SKM-1 (cell line): Measurements from ENCODE around the gene ANTKMT.
"Not testable (repeated sequence)": the region's sequence is repeated elsewhere in the genome, so short reads cannot be mapped to it uniquely, and the experiment has no call there.

Experiments
- DNase-seq: peaks from one replicate; lab custom pipeline; 2025; ENCODE audit not compliant: unreplicated experiment; lab: John Stamatoyannopoulos, UW

ANTKMT gene

DNA sequence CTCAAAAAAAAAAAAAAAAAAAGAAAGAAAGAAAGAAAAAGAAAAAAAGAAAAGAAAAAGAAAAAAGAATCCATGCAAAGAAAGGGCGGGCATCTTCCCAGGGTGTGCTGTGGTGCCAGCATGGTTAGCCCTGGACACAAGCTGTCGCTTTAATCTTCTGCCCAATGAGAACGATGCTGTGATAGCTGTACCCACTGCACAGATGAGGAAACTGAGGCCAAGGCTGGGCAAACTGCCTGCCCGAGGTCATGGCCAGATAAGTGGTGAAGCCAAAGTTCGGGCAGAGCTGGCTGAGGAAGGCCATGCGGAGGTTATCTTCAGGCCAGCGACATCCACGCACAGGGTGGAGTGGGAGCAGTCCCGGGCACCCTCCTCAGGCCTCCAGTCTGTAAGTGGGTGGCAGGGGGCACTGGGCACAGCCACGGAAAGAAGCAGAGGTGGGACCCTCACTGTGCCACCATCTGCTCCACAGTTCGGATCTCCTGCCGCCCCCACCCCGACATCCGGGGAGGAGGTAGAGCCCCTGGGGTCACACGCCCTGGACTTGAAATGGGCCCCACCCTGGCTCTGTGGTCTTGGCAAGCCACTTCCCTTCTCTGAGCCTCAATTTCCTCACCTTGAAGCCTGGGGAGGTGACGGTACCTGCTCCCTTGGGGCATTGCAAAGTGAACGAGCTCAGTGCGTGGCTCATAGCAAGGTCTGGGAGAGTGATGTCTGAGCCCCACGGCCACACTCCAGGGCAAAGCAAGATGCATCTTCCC, 21.9 kb upstream of the ANTKMT start:
- DNase-seq: no peak

DNA sequence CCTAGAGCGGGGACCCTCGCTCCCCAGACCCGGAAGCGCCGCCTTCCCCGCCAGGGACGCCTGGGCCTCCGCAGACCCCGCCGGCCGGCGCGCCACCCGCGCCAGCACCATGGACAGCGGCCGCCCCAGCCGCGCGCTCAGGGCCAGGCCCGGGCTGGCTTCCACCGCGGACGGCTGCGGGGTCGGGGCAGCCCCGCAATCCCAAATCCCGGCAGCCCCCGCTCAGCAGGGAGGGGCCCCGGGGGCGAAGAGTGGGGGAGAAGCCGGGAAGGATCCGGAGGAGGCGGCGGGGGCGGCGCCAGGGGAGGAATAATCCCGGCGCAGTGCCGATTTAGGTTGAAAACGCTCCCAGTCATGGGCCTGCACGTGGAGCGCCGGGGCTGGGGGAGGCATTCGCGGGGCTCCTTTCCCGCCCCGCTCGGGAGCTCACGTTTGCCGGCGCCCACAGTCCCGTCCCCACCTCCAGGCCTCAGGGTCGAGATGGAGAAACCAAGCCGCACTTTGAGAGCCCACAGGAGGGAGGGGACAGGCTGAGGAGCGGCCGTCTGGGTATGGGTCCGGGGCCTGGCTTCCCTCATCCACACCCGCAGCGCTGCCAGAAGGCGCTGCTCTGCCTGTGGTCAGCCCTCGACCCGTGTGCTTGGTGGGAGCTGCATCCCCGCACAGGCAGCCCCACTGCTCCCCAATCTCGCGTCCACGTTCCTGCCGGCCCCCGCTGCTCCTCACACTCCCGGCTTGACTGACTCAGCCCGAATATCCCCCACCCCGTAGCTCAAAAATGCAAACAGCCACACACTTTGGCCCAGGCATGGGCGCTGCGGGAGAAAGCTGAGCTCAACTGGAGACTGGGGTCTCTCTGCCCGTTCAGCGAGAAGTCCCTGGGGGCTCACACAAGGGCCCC, 20.0 kb upstream of the ANTKMT start:
- DNase-seq: no peak

DNA sequence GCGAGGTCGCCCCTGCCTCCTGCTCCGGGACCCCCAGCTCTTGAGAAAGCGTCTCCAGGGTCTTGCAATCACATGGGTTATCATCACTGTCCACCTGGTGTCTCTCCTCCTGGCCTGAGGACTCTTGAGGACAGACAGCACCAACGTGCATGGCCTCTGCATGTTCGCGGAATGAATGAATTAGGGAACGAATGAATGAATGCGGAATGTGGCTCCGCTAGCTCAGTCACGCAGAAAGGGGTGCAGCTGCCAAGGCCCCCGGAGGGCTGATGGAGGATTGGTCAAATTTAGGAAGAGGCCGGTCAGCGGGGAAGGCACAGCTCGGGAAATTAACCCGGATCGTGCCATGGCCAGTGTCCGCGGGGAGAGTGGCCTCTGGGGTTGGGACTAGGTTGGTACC, 18.6 kb upstream of the ANTKMT start:
- no peak for DNase-seq

DNA sequence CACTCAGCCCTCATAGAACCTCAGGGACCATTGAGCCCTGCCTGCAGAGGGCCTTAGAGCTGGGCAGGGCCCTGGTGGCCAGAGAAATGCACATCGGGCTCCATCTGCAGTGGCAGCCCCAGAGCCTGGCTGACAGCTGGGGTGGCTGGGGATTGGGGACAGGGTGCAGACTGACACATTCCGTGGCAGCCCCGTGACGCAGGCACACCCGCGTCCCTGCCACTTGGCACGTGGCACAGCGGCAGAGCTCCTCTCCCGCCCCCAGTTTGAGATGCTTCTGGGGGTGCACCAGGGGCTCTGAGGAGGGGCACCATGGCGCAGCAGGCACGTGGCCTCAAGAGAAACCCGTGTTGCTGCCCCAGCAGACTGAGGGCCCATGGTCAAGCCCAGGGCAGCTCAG, 17.5 kb upstream of the ANTKMT start:
- no peak for DNase-seq

DNA sequence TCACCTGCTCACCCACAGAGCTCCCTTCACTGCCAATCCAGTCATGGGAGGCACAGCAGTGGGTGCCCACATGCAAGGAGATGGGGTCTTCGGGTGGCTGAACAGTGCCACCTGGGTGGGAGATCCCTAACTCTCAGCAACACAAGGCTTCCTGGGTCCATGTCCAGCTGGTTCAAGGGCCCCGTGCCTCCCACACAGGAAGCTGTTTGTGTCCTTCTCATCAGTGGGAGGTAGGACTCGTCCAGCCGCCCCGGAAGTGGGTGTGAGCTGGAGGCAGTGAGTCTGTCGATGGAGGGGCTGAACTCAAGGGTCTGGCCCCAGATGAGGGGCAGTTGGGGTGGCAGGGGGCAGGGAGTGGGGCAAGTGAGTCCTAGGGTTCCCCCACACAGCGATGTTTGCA, 16.9 kb upstream of the ANTKMT start:
- DNase-seq: no peak

DNA sequence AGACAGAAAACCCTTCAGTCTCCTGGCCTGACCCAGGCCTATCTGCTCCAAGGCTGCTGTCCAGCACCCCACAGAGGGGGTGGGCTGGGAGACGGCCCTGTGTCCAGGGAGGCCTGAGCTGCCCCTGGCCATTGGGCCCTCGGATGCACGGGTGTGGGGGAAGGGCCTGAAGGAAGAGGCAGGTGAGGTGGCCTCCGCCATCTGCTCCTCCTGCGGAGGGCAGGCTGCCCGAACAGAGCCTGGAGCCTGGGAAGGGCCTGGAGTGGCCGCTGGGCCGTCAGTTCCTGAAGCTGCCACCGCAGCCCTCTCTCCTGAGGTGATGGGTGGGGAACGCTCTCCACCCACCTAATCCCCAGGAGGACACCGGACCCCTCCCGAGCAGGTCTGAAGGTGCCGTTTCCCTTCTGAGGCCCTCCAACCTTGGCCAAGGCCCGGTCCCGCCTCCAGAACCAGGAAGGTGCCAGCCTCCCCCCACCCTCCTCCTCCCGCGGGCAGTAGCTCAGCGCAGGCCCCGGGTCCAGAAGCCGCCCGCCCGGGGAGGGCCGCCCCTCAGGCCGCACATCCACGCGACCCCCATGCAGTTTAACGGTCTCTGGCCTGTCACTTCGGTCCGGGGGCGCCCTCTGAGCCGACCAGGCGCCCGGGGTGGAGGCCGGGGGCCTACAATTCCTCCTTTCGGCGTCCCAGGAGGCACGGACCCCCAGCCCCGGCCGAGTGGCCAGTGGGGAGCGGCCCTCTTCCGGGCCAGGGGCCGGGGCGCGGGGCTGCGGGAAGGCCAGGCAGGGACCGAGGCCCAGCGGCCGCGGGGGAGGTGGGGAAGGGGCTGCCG, 16.2 kb upstream of the ANTKMT start:
- no peak for DNase-seq

DNA sequence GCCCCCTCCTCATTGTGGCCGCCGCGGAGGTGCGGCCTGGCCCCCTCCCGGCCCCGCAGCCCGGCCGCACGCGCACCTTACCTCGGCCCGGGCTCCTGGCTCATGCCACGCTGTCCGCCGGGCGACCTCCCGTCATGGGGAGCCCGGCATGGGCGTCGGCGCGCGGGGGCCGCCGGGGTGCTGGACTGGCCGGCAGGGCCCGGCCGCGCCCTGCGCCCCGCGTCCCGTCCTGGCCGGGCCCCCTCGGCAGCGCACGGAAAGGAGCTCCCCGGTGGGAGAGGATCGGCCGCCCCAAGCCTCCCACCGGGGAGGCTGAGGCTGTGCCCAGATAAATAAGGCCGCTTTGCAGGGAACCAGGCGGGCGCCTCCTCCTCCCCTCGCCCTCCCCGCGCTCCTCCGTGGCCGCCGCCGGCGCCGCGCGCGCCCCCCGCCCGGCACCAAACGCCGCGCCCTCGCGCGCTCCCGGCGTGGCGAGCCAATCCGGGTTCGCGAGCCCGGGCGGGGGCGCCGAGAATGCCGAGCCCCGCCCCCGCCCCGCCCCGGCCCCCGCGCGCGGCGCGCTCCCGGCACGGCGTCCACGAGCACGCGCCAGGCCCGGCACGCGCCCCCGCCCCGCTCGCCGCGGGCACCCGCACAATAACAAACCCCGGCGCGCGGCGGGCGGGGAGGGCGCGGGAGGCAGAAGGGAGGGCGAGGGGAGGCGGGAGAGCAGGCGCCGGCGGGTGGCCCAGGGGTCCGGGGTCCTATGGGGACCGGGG, 15.3 kb upstream of the ANTKMT start, which contains the start of gene FBXL16:
Gene FBXL16, minus strand, starts transcription at position 371 of the 758 bp plus-strand sequence. CDS start 8,396 bp downstream, outside the sequence.
- DNase-seq: no peak

DNA sequence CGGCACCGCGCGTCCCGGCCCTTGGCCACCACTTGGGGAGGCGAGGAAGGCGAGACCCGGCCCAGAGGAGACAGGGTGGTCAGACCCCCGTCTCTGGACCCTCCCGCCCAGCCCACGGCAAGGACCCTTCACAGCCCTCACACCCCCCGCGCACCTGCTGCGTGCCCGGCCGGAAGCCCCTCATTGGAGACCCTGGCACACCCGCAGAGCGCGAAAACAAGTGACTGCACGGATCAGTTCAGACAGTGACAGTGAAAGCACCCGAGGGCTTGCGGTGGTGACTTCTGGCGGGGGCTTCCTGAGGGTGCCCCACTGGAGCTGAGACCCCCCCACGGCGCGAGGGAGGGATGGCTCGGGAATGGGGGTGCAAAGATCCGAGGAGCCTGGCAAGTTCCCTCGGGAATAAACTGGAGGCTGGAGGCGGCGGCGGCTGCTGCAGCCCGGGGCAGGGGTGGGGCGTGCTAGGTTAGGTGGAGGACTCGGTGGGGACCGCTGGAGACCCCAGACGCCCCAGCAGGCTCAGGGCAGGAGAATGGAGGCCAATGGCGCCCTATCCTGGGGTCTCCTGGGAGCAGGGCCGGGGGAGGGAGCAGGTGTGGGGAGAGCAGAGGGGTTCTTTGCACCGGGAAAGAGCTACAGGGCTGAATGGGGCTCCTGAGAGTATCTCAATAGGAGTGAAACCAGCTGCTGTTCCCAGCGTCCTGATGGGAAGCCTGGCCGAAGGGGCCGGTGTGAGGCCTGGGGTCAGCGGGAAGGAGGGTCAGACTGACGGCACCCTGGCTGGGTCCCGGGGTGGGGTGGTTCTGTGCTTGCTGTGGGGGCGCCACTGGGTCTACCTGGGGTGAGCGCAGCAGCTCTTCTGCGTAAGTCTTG, 14.5 kb upstream of the ANTKMT start:
- DNase-seq: no peak

DNA sequence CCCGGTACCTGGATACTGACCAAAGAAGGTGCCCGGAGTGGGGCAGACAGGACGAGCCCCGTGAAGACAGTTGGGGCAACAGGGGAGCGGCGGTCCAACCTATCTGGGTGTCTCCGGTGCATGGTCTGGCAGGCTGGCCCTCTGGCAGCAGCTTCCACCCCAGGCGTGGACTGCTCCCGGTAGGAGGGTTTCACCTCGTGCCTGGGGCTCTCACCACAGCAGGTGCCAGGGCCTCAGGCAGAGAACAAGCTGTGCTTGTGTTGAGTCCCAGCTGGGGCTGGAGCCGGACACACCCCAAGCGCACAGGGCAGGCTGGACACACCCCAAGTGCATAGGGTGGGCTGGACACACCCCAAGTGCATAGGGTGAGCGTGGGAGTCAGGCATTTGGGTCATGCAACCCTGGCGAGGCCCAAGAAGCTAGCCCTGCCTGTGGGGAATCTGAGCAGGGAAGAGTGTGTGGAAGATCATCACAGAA, 13.8 kb upstream of the ANTKMT start:
- DNase-seq: no peak

DNA sequence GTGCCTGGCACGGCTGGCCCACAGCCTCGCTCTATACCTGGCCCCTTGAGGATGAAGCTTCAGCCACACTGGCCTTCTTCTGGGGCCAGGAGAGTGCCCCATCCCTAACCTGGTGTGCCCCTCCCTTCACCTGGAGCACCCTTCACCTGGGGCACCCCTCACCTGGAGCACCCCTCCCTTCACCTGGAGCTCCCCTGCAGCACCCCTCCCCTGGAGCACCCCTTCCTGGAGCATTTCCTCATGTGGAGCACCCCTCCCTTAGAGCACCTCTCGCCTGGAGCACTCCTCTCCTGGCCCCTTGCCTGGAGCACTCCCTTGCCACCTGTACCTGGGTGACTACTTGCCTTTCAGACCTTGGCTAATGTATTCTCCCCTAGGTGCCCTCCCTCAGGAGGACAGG, 12.9 kb upstream of the ANTKMT start:
- DNase-seq: no peak

DNA sequence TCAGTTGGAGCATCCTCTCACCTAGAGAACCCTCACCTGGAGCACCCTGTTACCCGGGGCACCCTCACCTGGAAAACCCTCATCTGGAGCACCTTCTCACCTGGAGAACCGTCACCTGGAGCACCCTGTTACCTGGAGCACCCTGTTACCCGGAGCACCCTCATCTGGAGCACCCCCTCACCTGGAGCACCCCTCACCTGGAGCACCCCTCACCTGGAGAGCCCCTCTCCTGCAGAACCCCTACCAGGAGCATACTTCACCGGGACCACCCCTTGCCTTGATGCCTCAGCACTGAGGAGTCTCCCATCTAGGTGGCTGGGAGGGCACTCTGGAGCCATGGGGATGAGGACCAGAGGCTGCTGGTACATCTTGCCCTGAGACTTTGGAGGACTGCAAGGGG, 12.0 kb upstream of the ANTKMT start:
- DNase-seq: no peak

DNA sequence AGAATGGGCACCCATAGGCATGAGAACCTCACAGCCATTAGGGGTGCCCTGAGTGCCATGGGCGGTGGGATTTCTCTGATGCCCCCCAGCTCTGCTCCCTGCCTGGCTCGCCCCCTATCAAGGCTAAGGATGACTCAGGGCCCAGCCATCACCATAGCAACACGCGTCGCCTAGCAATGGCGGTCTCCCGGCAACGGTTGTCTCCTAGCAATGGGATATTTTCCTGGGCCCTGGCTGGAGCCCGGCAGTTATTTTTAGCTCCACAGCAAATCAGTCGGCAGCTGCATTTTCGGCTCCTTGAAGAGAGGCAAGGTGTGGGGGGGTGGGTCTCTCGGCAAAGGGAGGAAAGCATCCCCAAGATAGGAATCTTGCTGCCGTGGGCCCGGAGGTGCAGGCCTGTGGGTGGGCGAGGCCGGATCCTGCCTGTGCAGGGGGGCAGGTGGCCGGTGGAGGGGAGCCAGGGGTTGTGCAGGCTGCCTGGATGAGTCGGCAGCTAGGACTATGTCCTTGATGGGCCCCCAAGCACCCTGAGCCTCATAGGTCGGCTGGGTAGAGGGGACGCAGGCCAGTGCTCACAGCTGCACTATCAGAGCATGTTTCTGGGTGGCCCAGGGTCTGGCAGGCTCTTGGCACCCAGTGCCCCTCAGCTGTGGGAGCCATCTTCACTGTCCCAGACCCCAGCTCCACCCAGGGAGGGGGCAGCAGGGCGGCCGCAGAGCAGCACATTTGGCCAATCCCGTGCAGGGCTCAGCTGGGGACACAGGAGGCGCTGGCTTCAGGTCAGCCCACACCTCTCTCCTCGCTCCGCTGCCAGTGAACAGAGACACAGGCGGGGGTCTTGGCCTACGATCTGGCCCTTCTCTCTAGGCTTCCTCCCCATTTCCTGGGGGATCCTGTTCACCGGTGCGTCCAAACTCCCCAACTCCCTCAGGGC, 11.1 kb upstream of the ANTKMT start:
- DNase-seq: no peak

DNA sequence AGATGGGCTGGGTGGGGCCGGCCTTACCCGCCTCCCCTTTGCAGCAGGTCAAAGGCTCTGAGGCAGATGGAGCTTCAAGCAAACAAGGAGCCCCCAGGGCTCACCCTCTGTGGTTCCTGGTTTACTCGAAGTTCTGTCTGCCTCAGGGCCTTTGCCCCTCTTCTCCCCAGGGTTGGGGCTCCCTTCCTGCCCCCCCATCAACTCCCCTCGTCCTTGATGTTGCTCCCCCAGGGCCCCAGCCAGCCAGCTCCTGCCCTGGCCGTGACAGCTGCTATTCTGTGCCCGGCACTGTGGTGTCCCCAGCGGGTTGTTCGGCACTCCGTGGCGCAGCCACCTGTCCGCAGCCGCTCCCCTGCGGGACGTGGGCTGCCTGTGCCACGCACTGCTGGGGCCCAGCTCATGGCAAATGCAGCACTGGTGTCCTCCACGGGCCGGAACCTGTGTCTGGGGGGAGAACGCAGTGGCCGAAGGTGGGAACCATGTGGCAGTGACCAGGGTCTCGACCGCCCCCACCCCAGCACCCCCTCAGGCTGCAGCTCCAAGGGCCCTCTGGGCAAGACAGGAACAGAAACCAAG, 10.4 kb upstream of the ANTKMT start:
- no peak for DNase-seq

DNA sequence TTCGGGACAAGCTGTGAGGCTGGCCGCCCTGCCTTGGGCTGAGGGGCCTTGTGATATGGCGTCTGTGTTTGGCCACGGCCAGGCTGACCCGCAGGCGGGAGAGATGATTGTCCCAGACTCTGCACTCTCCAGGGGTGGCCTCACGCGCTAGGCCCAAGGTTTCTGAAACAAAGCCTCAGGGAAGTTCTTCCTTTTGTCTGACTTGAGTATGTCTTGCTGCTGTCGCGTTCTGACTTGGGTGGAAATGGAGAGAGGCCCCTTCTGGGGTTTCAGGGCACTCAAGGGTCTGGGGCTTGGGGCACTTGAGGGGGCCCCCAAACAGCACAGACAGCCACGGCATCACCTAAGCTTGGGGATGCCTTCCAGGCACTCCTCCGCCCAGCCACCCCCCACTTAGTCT, 9.9 kb upstream of the ANTKMT start:
- DNase-seq: no peak

DNA sequence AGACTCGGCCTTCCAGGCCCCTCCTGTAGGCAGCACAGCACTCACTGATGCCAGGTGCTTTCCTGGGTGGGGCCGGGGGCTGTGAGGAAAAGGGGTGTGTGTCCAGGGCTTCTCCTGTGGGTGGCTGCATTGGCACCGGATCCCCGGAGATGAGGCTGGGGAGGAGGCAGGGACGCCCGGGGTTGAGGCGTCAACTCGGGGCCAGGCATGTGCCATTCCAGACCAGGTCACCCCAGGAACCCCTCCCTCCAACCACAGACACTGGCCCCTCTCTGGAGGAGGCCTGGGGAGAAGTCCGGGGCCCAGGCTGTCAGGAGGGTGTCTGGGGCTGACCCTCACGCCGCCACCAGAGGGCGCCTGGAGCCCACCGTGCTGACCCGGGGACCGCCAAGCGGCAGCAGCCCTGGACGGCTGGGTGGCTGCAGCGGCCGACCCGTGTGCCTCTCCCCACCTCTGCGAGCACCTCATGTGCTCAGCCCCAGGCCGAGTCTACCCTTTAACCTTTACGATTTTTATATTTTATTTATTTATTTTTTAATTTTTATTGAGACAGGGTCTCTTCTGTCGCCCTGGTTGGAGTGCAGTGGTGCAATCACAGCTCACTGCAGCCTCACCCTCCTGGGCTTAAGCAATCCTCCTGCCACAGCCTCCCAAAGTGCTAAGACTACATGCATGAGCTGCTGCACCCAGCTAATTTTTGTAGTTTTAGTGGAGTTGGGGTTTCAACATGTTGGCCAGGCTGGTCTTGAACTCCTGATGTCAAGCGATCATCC, 9.2 kb upstream of the ANTKMT start:
- DNase-seq: peak; percentile 63

DNA sequence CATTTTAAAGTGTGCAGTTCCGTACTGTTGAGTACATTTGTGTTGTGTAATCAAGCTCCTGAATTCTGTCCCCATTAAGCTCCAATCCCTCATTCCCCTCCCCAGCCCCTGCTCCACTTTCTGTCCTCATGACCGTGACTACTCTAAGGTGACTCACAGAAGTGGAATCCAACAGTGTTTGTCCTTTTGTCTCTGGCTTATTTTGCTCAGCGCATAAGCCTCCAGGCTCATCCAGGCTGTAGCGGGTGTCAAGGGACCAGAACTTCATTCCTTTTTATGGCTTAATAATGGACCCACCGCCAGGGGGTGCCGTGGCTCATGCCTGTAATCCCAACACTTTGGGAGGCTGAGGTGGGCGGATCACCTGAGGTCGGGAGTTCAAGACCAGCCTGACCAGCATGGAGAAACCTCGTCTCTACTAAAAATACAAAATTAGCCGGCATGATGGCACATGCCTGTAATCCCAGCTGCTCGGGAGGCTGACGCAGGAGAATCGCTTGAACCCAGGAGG, 8.2 kb upstream of the ANTKMT start:
- DNase-seq: not testable (repeated sequence)

DNA sequence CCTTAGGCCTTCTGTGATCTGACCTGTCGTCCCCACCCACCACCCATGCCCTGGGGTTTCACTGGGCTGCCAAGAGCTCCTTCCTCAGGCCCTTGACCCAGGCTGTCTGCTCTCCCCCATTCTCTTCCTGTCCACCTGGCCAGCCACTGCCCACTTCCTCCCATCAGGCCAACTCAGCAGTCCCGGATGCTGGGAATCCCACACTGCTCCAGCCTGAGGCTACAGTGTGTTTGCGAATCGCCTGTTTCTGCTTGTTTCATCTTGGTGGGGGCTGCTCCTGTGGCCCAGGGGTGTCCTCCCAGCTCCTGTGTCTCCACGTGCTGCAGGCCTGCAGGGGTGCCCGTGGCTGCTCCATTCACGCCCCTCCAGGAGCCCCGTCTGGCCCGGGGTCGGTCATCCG, 6.9 kb upstream of the ANTKMT start:
- no peak for DNase-seq
